ENCODE results near the gene LIF. TPM values are rescaled to one million over a fixed set of nuclear protein-coding genes. Genes with fewer than 3 reads are reported as not detected.

LIF gene
- polyA plus RNA-seq, 1 donor (not counting 4 experiments of a cell fraction or from before 2014, with no cell fraction given): 3.1 TPM

DNA sequence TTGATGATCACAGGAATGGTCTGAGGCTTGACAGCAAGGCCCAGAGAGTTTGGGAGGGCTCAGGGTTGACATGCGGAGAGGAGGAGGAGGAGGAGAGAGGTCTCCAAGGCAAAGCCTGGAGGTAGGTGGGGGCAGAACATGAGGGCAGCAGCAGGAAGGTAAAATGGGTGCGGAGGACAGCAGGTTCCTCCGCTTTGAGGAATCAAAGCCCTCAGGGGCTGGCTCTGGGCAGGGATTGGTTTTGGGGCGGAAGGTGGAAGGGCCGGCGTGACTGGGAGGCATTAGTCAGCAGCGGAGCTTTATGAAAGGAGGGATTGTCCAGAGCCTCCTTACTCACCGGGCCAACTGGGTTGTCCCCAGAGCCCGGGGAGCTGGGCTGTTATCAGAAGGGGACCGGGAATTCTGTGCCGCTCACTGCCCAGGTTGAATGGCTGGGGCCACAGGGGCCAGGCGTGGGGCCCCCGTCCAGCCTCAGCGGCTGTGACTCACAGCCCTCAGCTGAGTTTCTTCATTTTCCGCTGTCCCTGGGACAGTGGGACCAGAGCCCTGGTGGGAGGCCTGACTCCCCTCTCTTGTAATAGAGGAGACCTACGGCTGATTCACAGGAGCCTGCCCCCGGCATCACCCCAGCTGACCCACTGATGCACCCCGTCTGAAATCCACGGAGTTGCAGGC lies 36.2 kb downstream of the LIF start:
- Histone ChIP-seq H3K27ac (ENCODE audit: control insufficient read depth, insufficient read depth, low read length) (peak overlapping the region; percentile 46), H2AFZ (ENCODE audit: control insufficient read depth, low read length) (no peak overlapping the region), H3K4me3 (ENCODE audit: control insufficient read depth in 2 of 3, extremely low read depth in 1 of 3, insufficient read depth in 2 of 3, low read depth in 1 of 3, low read length in 3 of 3) (no peak overlapping the region)

GRCh38 chr22:30209642-30210041 lies 36.9 kb downstream of the LIF start:
- no peak overlapping the region for H3K4me3 ChIP-seq (ENCODE audit: control insufficient read depth in 2 of 3, extremely low read depth in 1 of 3, insufficient read depth in 2 of 3, low read depth in 1 of 3, low read length in 3 of 3)
- no peaks in the 10 kb centered on the region for H3K9me3 ChIP-seq (ENCODE audit: control insufficient read depth, low read depth, low read length)
- H3K27ac ChIP-seq (ENCODE audit: control insufficient read depth, insufficient read depth, low read length): peak overlapping the region; percentile 46
- no peaks in the 10 kb centered on the region for H3K9me1 ChIP-seq (ENCODE audit: control insufficient read depth, extremely low read depth, insufficient read depth, low read length)
- dilution Hi-C loops (cut with MboI; ENCODE audit: extremely low pct_ligation_motif_present, low sequenced_read_pairs): no loop called here
- no peak overlapping the region for H2AFZ ChIP-seq (ENCODE audit: control insufficient read depth, low read length)
- H4K20me1 ChIP-seq (ENCODE audit: control insufficient read depth, extremely low read depth, insufficient read depth, low read length): no peaks in the 10 kb centered on the region
- FAIRE-seq (no peak), DNase-seq (ENCODE audit: low read depth, low spot score) (no peak)
- no peaks in the 10 kb centered on the region for H3K27me3 ChIP-seq (ENCODE audit: control insufficient read depth, extremely low read depth, insufficient read depth, low read length)
- H3K4me1 ChIP-seq (ENCODE audit: control insufficient read depth, extremely low read depth, insufficient read depth, low read length): peaks cover 59% of the 10 kb centered on the region
- H3K9ac ChIP-seq (ENCODE audit: control insufficient read depth, extremely low read depth, insufficient read depth, low read length): no peak overlapping the region
- no peak overlapping the region for H3K4me2 ChIP-seq (ENCODE audit: control insufficient read depth, extremely low read depth, insufficient read depth, low read depth, low read length)
- no peaks in the 10 kb centered on the region for H3K79me2 ChIP-seq (ENCODE audit: control insufficient read depth, insufficient read depth, low read length)
- TF ChIP-seq EZH2 (IDR thresholded peaks at IDR 0.05; ENCODE audit: low read length): no peak
- TF ChIP-seq CTCF (optimal IDR thresholded peaks at IDR 0.05 in 1 of 3, IDR thresholded peaks at IDR 0.05 in 1 of 3, conservative IDR thresholded peaks at IDR 0.05 in 1 of 3; ENCODE audit: extremely low read depth in 1 of 3, insufficient read depth in 2 of 3, low read length in 3 of 3): no peak
- H3K36me3 ChIP-seq (ENCODE audit: control insufficient read depth in 2 of 2, extremely low read depth in 1 of 2, insufficient read depth in 2 of 2, low read length in 2 of 2): no peaks in the 10 kb centered on the region

More for the DNA sequence above, 36.2 kb downstream of the LIF start:
- no peak for TF ChIP-seq CTCF (optimal IDR thresholded peaks at IDR 0.05 in 1 of 3, IDR thresholded peaks at IDR 0.05 in 1 of 3, conservative IDR thresholded peaks at IDR 0.05 in 1 of 3; ENCODE audit: extremely low read depth in 1 of 3, insufficient read depth in 2 of 3, low read length in 3 of 3)
- TF ChIP-seq EZH2 (IDR thresholded peaks at IDR 0.05; ENCODE audit: low read length): no peak
- H3K4me1 ChIP-seq (ENCODE audit: control insufficient read depth, extremely low read depth, insufficient read depth, low read length): peaks cover 52% of the 10 kb centered on the region
- no peaks in the 10 kb centered on the region for H3K36me3 ChIP-seq (ENCODE audit: control insufficient read depth in 2 of 2, extremely low read depth in 1 of 2, insufficient read depth in 2 of 2, low read length in 2 of 2)
- no peaks in the 10 kb centered on the region for H3K27me3 ChIP-seq (ENCODE audit: control insufficient read depth, extremely low read depth, insufficient read depth, low read length)
- peak overlapping the region; percentile 53 for H3K4me2 ChIP-seq (ENCODE audit: control insufficient read depth, extremely low read depth, insufficient read depth, low read depth, low read length)
- peak overlapping the region; percentile 32 for H3K9ac ChIP-seq (ENCODE audit: control insufficient read depth, extremely low read depth, insufficient read depth, low read length)
- no peaks in the 10 kb centered on the region for H3K9me1 ChIP-seq (ENCODE audit: control insufficient read depth, extremely low read depth, insufficient read depth, low read length)
- H3K79me2 ChIP-seq (ENCODE audit: control insufficient read depth, insufficient read depth, low read length): no peaks in the 10 kb centered on the region
- H4K20me1 ChIP-seq (ENCODE audit: control insufficient read depth, extremely low read depth, insufficient read depth, low read length): no peaks in the 10 kb centered on the region
- FAIRE-seq (peak; percentile 49), DNase-seq (ENCODE audit: low read depth, low spot score) (peak; percentile 76)
- dilution Hi-C loops (cut with MboI; ENCODE audit: extremely low pct_ligation_motif_present, low sequenced_read_pairs): no loop called here
- no peaks in the 10 kb centered on the region for H3K9me3 ChIP-seq (ENCODE audit: control insufficient read depth, low read depth, low read length)
